ENCODE measurements around the gene RIPK1.

RIPK1 gene

DNA sequence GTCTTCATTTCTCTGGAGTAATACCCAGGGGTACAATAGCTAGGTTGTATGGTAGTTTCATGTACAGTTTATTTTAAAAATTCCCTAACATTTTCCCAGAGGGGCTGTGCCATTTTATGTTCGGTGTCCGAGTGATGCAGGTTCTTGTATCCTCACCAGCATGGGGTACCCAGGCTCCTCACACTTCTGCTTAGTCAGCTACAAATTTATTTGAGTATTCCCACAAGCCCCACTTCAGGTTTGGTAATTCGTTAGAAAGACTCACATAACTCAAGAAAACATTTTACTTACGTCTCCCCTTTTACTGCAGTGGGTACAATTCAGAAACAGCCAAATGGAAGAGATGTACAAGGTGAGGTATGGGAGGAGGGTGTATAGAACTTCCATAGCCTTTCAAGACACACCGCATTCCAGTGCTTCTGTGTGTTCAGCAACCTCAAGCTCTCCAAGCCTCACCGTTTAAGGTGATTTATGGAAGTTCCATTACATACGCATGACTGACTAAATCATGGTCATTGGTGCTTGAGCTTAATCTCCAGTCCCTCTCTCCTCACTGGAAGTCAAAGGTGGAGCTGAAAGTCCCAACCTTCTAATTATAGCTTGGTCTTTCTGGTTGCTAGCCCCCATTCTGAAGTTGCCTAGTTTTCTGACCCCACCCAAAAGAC is 18.1 kb downstream of the RIPK1 start:
- DNase-seq, result no peak

DNA sequence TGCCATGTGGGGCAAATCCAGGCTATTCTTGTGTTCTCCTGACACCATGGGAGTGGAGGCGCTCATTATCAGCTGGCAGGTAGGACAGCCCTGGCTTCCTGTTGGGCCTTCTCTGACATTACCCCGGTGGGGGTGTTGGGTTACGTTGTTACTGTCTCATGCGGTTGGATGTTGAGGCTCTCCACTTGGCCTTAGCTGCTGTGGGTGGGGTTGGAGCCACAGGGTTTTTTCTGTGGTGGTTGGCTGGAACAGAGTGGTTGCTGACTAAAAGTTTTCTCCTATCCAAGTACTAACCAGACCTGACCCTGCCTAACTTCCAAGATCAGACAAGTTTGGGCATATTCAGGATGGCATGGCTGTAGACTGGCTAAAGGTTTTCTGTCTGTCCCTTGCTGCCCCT is 20.2 kb downstream of the RIPK1 start:
- no peak for DNase-seq

DNA sequence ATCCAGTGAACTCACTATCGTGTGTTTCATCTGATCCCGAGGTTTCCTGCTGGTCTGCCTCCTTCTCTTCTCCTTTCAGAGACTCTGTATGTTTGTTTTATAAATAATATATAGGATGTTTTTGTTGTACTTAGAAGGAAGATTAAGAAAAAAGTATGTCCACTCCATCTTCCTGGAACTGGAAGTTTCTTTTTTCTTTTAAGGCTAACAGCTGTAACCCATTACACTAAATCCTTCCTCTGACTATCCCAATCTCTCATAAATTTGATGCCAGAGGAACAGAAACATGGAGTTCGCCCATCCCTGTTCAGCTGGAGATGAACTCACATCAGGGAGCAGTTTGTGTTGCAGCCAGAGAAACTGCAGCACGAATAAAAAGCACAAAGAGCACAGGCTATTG is 20.7 kb downstream of the RIPK1 start:
- DNase-seq, result no peak

DNA sequence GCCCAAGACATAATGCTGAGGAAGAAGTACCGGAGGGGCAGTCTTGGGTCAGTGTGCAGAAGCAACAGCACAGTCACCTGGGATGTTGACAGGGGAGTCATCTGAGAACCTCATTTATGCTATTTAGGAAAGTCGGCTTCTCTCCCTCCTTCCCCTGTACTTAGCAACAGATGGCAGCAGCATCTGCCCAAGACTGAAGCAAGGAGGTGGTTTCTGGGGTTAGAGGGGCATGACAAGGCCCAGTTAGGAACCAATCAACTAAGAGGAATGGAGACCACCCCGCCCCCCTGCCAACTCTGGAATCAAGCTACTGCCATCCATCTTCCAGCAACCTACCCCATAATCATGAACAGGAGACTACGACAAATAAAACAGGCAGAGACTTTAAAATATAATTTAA is 21.7 kb downstream of the RIPK1 start:
- DNase-seq, result no peak

DNA sequence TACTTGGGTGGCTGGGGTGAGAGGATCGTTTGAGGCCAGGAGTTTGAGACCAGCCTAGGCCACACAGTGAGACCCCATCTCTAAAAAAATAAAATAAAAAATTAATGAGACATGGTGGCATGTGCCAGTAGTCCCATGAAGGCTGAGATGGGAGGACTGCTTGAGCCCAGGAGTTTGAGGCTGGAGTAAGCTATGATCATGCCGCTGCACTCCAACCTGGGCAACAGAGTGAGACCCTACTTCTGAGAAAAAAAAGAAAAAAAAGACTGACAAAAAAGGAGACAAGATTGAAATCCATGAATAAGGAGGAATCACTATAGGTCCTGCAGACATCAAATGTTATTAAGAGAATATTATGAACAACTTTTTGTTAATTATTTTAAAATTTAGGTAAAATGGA is 26.5 kb downstream of the RIPK1 start:
- DNase-seq, result no peak

DNA sequence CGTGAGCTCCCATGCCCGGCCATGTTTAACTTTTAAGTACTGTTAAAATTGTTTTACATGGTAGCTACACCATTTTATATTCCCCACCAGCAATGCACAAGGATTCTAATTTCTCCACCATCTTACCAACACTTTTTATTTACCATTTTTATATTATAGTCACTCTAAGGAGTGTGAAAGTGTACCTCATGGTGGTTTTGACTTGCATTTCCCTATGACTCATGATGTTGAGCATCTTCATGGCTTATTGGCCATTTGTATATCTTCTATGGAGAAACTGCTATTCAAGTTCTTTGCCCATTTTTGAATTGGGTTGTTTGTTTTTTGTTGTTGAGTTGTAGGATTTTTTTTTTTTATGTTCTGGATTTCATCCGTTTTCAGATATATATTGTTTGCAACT is 34.6 kb downstream of the RIPK1 start:
- no peak for DNase-seq

DNA sequence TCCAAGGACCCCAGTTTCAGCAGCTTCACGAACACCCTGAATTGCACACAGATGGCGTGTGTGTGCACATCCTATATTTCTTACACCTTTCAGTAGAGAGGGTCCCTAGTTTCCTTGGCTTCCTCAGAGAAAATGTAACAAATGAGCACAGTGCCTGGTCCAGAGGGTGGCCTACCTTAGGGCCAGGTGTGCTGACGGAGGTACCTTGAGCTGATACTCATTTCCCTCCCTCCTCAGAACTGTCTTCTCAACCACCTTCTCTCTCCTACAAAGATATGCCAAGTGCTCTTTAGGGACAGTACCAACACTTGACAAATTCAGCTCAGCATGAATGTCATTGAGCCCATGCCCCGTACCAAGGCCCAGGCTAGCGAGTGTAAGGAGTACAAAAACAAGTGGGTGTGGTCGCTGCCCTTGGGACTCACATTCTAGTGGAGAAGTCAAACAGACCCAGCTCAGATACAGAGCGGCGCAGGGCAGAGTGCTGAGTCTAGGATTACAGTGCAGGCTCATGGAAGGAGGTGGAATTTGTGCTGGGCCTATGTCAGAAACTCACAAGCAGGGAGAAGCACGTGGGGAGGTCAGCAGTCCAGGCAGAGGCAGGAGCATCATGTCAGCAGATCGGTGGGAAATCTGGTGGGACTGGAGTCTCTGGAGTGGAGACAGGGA is 40.6 kb downstream of the RIPK1 start:
- DNase-seq, result no peak

DNA sequence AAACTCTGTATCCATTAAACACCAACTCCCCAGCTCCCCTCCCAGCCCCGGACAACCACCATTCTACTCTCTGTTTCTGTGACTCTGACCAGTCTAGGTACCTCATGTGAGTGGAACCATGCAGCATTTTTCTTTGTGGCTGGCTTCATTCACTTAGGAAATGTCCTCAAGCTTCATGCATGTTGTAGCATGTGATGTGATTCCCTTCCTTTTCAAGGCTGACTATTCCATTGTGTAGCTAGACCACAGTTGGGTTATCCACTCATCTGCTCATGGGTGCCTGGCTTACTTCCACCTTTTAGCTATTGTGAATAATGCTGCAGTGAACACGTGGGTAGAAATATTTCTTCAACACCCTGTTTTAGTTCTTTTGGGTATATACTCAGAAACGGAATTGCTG is 41.5 kb downstream of the RIPK1 start:
- no peak for DNase-seq

DNA sequence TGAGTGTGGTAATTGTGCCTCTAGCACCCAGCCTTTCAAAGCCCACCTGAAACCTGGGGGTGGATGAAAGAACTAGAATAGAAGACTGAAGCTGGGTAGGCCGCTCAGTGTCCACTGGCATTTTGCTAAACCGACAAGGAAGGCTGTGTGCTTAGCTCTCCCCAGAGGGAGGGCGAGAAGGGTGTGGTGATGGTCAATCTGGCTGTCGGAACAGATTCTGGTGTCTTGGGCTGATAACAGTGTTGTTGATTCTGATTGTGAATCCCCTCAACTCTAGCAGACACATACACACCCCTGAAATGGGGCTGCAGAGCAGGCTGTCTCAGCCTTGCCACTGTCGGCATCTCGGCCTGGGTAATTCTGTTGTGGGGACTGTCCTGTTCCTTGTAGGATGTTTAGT is 46.1 kb downstream of the RIPK1 start:
- no peak for DNase-seq

DNA sequence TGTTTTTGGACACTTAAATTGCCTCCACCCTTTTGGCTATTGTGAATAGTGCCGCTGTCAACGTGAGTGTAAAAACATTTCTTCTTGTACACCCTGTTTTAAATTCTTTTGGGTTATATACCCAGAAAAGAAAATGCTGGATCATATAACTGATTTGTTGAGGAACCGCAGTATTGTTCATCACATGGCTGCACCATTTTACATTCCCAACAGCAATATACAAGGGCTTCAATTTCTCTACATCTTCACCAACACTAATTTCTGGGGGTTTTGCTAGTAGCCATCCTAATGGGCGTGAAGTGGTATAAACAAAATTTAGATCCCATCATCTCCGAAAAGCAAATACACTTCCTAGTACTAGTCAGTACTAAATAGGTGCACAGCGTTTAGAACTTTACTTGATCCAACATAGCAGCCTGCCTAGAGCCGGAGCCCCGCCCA is 49.6 kb downstream of the RIPK1 start:
- peak; percentile 70 for DNase-seq

DNA sequence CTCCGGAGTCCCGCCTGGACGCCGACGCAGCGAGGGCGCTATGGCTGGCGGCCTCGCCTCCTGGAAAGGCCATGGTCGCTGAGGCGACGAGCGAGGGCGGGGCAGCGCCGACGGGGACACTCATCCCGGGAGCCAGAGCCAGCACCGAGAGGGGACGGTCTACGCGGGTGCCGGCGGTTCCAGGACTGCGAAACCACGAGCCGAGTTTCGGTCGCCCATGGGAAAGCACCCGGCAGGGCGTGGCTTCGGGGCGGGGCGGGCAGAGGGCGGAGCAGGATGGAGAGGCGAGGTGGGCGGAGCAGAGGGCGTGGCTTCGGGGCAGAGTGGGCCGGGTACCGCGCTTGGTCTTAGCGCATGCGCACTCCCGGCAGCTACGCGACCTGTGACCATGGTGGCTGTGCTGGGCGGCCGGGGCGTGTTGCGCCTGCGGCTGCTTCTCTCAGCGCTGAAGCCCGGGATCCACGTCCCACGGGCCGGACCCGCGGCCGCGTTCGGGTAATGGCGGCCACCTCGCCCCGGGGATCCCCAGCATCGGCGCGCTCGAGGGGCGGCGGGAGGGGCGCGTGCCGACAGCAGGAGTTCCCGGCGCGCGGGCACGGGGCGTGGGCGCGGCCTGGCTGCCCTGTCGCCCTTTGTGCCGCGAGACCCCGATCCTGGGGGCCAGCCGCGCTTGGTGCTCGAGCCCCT is 50.2 kb downstream of the RIPK1 start, which contains the start of gene BPHL:
Gene BPHL (plus strand): TSS at position 359 of the 687 bp plus-strand sequence. CDS start 30 bp downstream, at position 389.
- DNase-seq, result peak; percentile 83

DNA sequence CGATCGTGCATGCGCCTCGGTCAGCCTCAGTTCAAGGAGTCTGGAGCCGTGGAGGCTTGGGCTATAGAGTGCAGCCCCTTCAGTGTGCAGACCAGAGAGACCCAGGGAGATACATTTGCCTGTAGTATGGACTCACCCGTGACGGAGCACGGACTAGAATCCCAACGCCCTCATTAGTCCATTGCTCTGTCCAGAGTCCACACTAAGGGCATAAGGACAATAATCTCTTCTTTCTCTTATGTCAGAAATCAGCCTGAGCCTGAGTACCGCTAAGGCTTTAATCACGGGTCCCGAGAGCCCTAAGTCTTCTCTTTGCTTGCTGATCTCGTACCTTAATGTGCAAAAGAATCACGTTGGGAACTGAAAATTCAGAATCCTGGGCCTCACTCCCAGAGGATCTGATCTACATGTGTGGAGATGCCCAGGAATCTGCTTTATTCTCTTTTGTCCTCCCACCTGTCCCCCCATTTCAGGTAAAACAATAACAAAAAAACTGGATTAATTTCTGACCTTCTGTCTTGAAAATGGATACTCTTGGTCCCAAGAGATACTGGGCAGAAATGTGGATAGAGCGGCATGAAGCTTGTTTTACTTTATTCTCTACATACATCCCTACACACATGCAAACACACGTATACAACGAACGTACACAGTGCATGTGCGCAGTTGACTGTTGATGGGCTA is 50.9 kb downstream of the RIPK1 start:
- peak; percentile 8 for DNase-seq

DNA sequence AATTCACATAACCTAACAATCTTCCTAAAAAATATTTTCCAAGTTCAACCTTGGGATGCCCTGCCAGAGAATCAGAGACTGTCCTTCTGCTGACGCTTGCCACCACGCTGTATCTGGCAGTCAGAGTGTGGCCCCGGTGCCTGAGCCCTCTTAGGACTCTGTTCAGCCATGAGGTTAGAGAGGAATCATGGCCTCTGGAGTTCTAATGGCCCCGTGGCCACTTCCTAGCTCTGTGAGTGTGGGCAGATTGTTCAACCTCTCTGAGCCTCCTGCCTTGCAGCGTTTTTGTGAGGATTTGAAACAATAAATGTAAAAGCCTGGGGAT is 52.4 kb downstream of the RIPK1 start:
- DNase-seq, result no peak

DNA sequence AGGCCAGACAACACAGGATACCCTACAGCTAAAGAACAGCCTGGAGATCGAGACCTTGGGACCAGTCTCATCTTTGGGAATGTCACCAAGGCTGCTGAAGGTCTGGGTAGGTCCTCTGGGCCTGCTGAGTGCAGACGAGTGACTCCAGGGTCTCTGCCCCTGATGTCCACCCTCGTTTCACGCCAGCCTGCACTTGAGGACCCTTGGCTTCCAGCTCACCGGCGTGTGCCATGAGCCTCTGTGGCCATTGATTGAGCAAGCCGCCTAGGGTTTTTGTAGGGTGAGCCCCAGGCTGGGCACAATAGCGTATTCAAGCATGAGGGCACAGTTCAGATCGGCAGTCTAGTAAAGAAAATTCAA is 54.5 kb downstream of the RIPK1 start:
- DNase-seq, result no peak

DNA sequence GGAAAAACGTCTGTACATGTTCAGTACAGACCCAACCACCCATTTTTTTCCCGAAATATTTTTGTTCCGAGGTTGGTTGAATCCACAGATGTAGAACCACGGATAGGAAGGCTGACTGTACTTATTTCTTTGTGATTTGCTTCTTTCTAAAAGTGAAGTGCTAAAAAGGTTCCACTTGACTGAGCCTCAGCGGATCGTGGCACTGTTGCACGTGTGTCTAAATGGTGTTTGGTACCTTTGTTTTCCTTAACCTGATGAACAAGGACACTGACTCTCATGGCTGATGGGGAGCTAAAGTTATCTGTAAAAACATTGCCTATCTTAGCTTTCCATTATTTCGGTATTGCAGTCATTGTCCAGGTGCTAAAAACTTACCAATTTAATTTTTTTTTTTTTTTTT is 56.4 kb downstream of the RIPK1 start:
- DNase-seq, result peak; percentile 10

DNA sequence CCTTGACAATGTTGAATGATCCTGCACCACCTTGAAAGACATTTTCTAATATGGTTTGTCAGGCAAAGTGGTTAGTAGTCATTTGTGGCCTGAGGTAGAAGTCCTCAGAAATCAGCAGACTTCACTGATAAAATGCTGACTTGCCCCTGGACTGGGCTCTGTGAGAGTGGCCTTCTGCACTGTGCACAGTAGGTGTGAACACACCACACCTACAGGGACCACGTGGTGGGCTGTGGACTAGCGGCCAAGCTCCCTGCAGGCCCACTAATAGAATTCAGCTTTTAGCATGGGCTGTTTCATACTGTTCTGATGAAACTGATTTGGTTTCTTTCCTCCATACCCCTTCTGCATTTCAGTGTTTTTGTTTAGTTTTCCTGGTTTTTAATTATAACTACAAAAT is 57.5 kb downstream of the RIPK1 start:
- no peak for DNase-seq

DNA sequence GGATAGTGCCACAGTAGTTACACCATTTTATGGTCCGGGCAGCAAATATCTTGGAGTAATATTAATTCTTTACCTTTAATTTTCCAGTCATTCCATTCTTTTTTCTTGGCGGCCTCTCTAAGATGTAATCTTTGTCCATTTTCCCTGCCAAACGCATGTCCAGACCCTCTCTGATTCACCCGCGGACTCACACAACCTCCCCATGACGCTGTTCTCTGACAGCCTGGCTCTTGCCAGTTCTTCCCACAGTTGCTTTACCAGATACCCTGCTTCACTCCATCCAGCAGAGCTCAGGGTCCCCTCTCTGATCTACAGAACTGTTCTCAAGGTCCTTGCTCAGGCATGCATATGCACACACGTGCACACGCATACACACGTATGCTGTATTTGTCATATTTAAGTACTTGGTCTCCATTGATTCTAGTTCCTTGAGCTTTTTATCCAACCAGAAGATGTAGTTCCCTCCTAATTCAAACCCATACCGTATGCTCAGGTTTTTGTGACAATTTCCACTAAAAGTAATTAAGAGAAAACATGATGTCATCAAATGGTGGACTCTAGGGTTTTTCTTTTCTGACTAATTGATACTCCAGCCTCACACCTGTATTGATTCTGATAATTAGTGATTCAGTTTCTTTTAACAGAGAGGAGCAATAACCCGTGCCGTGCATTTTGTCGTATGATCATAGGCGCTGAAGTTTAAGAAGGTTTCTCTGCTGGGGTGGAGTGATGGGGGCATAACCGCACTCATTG is 60.2 kb downstream of the RIPK1 start:
- no peak for DNase-seq

DNA sequence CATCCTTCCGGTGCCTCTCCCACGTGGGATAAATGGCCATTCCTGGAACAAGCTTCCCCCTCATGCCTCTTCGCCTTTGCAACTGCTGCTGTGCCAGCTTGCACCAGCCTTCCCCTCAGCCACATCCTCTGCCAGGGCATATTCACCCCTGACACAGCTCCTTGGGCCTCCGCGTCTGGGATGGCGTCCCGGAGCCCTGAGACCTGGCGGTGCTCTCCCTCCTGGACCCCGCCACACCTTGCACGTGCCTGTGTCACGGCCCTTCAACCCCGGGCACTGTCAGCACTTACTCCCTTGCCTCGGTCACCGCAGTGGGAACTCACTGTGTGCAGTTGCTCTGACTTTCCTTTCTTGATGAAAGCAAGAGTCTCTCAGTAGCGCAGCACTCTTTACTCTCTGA is 63.4 kb downstream of the RIPK1 start:
- no peak for DNase-seq

DNA sequence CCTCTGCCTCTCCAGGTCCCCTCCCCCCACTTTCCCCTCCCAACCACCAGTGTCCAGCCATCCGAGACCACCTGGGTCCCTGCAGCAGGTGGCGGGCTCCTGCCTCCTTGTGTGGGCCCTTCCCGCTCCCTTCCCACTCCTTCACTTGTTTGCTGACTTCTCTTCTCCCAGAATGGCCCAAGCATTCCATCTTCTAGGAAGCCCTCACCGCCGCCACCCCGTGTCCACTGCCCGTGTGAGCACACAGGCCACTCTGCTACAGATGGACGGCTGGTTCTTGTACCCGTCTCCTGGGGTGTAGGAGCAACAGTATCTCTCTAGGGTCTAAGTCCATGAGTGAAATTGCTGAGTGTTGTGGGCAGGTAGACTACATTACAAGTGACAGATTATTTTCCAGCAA is 65.2 kb downstream of the RIPK1 start:
- no peak for DNase-seq

DNA sequence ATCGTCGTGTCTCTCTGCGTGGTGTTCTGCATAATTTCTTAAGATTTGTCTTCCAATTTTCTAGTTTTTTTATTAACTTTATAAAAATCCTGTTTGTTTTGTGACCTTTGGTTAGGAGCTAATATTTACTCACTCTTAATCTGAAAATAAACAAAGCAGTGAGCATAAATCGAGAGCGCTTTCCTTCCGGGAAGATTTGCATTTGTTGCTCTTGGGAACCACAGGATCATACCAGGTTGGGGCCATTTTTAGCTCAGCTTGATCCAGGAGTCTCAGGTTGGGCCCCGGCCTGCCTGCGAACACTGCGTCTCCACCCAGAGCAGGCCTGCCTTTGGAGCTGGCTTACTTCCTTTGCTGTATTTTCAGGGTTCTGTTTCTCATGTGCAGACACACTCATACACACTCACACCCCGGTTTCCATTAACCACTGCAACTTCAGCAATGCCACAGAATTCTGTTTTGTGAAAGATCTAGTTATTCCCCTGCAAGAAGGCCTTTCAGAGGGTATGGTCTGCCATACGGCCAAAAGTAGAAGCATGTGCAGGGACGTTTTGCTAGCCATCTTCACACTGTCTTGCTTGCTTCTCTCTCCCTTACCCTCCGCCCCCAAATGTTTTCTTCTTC is 67.5 kb downstream of the RIPK1 start:
- peak; percentile 19 for DNase-seq

DNA sequence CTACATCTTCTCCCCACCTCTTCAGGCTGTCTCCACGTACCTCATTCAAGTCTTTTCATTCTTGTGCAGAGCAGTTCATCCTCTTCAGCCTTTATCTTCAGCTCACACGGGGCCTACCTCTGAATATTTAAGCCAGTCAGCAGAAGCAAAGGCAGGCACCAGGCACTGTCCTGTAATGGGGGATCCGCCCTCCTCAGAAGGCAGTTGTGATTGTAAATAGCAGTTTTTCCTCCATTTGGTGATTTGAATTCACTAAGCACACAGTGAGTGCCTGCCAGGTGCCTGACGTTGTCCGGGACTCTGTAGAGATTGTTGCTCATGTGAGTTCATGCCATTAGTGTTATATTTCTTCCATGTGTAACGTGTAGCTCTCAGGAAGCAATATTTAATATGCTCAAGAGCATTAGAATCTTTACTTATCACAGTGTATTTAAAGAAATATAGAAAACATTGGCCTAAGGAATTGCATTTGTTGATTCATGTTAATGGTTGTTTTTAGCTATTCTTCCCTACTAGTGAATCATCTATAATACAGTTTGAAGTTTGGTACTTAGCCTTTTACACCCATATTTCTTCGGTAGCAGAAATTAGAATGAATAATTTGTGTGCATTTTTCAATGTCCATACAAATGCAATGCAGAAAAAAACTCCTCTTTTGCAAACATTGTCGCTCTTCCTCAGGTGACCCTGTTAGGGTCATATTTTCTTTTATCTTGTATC is 68.2 kb downstream of the RIPK1 start:
- DNase-seq, result no peak
